ENCODE data around the gene WDR70.
"Not testable (repeated sequence)": the region's sequence is repeated elsewhere in the genome, so short reads cannot be mapped to it uniquely, and the experiment has no call there.

The WDR70 gene

GRCh38 chr5:37478121-37478894 lies 99.2 kb downstream of the WDR70 start:
- H3K4me3 Mint-ChIP-seq = no peak overlapping the region
- H3K36me3 Mint-ChIP-seq (ENCODE audit: low read depth) = peaks cover 46% of the 10 kb centered on the region
- no peaks in the 10 kb centered on the region for H3K4me1 Mint-ChIP-seq (ENCODE audit: low read depth)
- H3K9me3 Mint-ChIP-seq = peaks cover 23% of the 10 kb centered on the region
- H3K27ac Mint-ChIP-seq = no peak overlapping the region
- DNase-seq (ENCODE audit: low spot score) = no peak
- H3K27me3 Mint-ChIP-seq (ENCODE audit: low read depth) = no peaks in the 10 kb centered on the region

GRCh38 chr5:37481395-37481794 lies 102.3 kb downstream of the WDR70 start:
- not testable (repeated sequence) for DNase-seq (ENCODE audit: low spot score); H3K27me3 Mint-ChIP-seq (ENCODE audit: low read depth)
- H3K36me3 Mint-ChIP-seq (ENCODE audit: low read depth) = peaks cover 52% of the 10 kb centered on the region

GRCh38 chr5:37490120-37490810 lies 111.1 kb downstream of the WDR70 start:
- H3K9me3 Mint-ChIP-seq = peaks cover 17% of the 10 kb centered on the region
- H3K27ac Mint-ChIP-seq = no peak overlapping the region
- no peaks in the 10 kb centered on the region for H3K27me3 Mint-ChIP-seq (ENCODE audit: low read depth)
- DNase-seq (ENCODE audit: low spot score) = no peak
- H3K4me3 Mint-ChIP-seq = no peak overlapping the region
- peaks cover 8% of the 10 kb centered on the region for H3K4me1 Mint-ChIP-seq (ENCODE audit: low read depth)
- peaks cover 23% of the 10 kb centered on the region for H3K36me3 Mint-ChIP-seq (ENCODE audit: low read depth)

More at GRCh38 chr5:37481395-37481794, 102.3 kb downstream of the WDR70 start:
- not testable (repeated sequence) for H3K27ac Mint-ChIP-seq; H3K4me3 Mint-ChIP-seq; H3K4me1 Mint-ChIP-seq (ENCODE audit: low read depth)
- peaks cover 27% of the 10 kb centered on the region for H3K9me3 Mint-ChIP-seq

- peaks cover 23% of the 10 kb centered on the region for H3K36me3 Mint-ChIP-seq (ENCODE audit: low read depth)
Measured at GRCh38 chr5:37490931-37491330, 111.8 kb downstream of the WDR70 start.

GRCh38 chr5:37492778-37493555 lies 113.8 kb downstream of the WDR70 start:
- Mint-ChIP-seq H3K36me3 (ENCODE audit: low read depth) (peaks cover 10% of the 10 kb centered on the region), H3K4me1 (ENCODE audit: low read depth) (peaks cover 9% of the 10 kb centered on the region), H3K9me3 (peaks cover 10% of the 10 kb centered on the region), H3K27ac (no peak overlapping the region), H3K4me3 (no peak overlapping the region), H3K27me3 (ENCODE audit: low read depth) (no peaks in the 10 kb centered on the region)
- DNase-seq (ENCODE audit: low spot score) = no peak

More at GRCh38 chr5:37490931-37491330, 111.8 kb downstream of the WDR70 start:
- Mint-ChIP-seq H3K4me3 (no peak overlapping the region), H3K27me3 (ENCODE audit: low read depth) (no peaks in the 10 kb centered on the region), H3K27ac (no peak overlapping the region), H3K4me1 (ENCODE audit: low read depth) (peaks cover 9% of the 10 kb centered on the region), H3K9me3 (peaks cover 16% of the 10 kb centered on the region)
- no peak for DNase-seq (ENCODE audit: low spot score)

GRCh38 chr5:37494756-37495155 lies 115.6 kb downstream of the WDR70 start:
- DNase-seq (ENCODE audit: low spot score) = no peak
- Mint-ChIP-seq H3K36me3 (ENCODE audit: low read depth) (peaks cover 11% of the 10 kb centered on the region), H3K9me3 (no peaks in the 10 kb centered on the region)

GRCh38 chr5:37495210-37495609 lies 116.1 kb downstream of the WDR70 start:
- H3K4me1 Mint-ChIP-seq (ENCODE audit: low read depth) = peaks cover 9% of the 10 kb centered on the region
- no peak for DNase-seq (ENCODE audit: low spot score)
- no peak overlapping the region for H3K27ac Mint-ChIP-seq
- no peaks in the 10 kb centered on the region for H3K9me3 Mint-ChIP-seq
- no peaks in the 10 kb centered on the region for H3K27me3 Mint-ChIP-seq (ENCODE audit: low read depth)
- H3K36me3 Mint-ChIP-seq (ENCODE audit: low read depth) = peaks cover 15% of the 10 kb centered on the region
- no peak overlapping the region for H3K4me3 Mint-ChIP-seq

More at GRCh38 chr5:37494756-37495155, 115.6 kb downstream of the WDR70 start:
- no peaks in the 10 kb centered on the region for H3K27me3 Mint-ChIP-seq (ENCODE audit: low read depth)
- no peak overlapping the region for H3K4me3 Mint-ChIP-seq
- H3K4me1 Mint-ChIP-seq (ENCODE audit: low read depth) = peaks cover 9% of the 10 kb centered on the region
- H3K27ac Mint-ChIP-seq = no peak overlapping the region

- DNase-seq (ENCODE audit: low spot score) = no peak
- peaks cover 15% of the 10 kb centered on the region for H3K36me3 Mint-ChIP-seq (ENCODE audit: low read depth)
- H3K9me3 Mint-ChIP-seq = no peaks in the 10 kb centered on the region
- no peak overlapping the region for H3K4me3 Mint-ChIP-seq
- peaks cover 9% of the 10 kb centered on the region for H3K4me1 Mint-ChIP-seq (ENCODE audit: low read depth)
- H3K27me3 Mint-ChIP-seq (ENCODE audit: low read depth) = no peaks in the 10 kb centered on the region
- H3K27ac Mint-ChIP-seq = no peak overlapping the region
Measured at GRCh38 chr5:37495668-37496347, 116.7 kb downstream of the WDR70 start.

GRCh38 chr5:37496902-37497445 lies 117.9 kb downstream of the WDR70 start:
- H3K4me1 Mint-ChIP-seq (ENCODE audit: low read depth) = peaks cover 9% of the 10 kb centered on the region
- H3K27me3 Mint-ChIP-seq (ENCODE audit: low read depth) = no peaks in the 10 kb centered on the region
- H3K4me3 Mint-ChIP-seq = no peak overlapping the region
- no peak for DNase-seq (ENCODE audit: low spot score)
- H3K9me3 Mint-ChIP-seq = no peaks in the 10 kb centered on the region
- no peak overlapping the region for H3K27ac Mint-ChIP-seq
- peaks cover 24% of the 10 kb centered on the region for H3K36me3 Mint-ChIP-seq (ENCODE audit: low read depth)

GRCh38 chr5:37501152-37501551 lies 122.0 kb downstream of the WDR70 start:
- H3K9me3 Mint-ChIP-seq = no peaks in the 10 kb centered on the region

GRCh38 chr5:37506241-37506640 lies 127.1 kb downstream of the WDR70 start:
- H3K4me1 Mint-ChIP-seq (ENCODE audit: low read depth) = no peaks in the 10 kb centered on the region
- H3K36me3 Mint-ChIP-seq (ENCODE audit: low read depth) = peaks cover 22% of the 10 kb centered on the region
- no peak overlapping the region for H3K27ac Mint-ChIP-seq
- DNase-seq (ENCODE audit: low spot score) = no peak
- no peaks in the 10 kb centered on the region for H3K9me3 Mint-ChIP-seq
- no peaks in the 10 kb centered on the region for H3K27me3 Mint-ChIP-seq (ENCODE audit: low read depth)
- H3K4me3 Mint-ChIP-seq = no peak overlapping the region

More at GRCh38 chr5:37501152-37501551, 122.0 kb downstream of the WDR70 start:
- H3K36me3 Mint-ChIP-seq (ENCODE audit: low read depth) = peaks cover 40% of the 10 kb centered on the region
- H3K4me3 Mint-ChIP-seq = no peak overlapping the region
- no peak overlapping the region for H3K27ac Mint-ChIP-seq
- no peak for DNase-seq (ENCODE audit: low spot score)
- H3K27me3 Mint-ChIP-seq (ENCODE audit: low read depth) = no peaks in the 10 kb centered on the region
- no peaks in the 10 kb centered on the region for H3K4me1 Mint-ChIP-seq (ENCODE audit: low read depth)

GRCh38 chr5:37506722-37507121 lies 127.6 kb downstream of the WDR70 start:
- H3K9me3 Mint-ChIP-seq = no peaks in the 10 kb centered on the region
- peaks cover 19% of the 10 kb centered on the region for H3K36me3 Mint-ChIP-seq (ENCODE audit: low read depth)
- H3K4me1 Mint-ChIP-seq (ENCODE audit: low read depth) = no peaks in the 10 kb centered on the region
- DNase-seq (ENCODE audit: low spot score) = no peak
- no peak overlapping the region for H3K27ac Mint-ChIP-seq
- no peak overlapping the region for H3K4me3 Mint-ChIP-seq
- H3K27me3 Mint-ChIP-seq (ENCODE audit: low read depth) = no peaks in the 10 kb centered on the region

GRCh38 chr5:37511646-37512045 lies 132.5 kb downstream of the WDR70 start:
- H3K27ac Mint-ChIP-seq = no peak overlapping the region
- no peaks in the 10 kb centered on the region for H3K36me3 Mint-ChIP-seq (ENCODE audit: low read depth)
- no peak for DNase-seq (ENCODE audit: low spot score)
- H3K27me3 Mint-ChIP-seq (ENCODE audit: low read depth) = no peaks in the 10 kb centered on the region
- H3K4me1 Mint-ChIP-seq (ENCODE audit: low read depth) = no peaks in the 10 kb centered on the region
- H3K9me3 Mint-ChIP-seq = no peaks in the 10 kb centered on the region
- no peak overlapping the region for H3K4me3 Mint-ChIP-seq
